ENCODE data around the gene MRAS.
"Not testable (repeated sequence)": the region's sequence is repeated elsewhere in the genome, so short reads cannot be mapped to it uniquely, and the experiment has no call there.

MRAS gene

GRCh38 chr3:138394156-138394555 lies 45.8 kb downstream of the MRAS start:
- no peak for DNase-seq

DNA sequence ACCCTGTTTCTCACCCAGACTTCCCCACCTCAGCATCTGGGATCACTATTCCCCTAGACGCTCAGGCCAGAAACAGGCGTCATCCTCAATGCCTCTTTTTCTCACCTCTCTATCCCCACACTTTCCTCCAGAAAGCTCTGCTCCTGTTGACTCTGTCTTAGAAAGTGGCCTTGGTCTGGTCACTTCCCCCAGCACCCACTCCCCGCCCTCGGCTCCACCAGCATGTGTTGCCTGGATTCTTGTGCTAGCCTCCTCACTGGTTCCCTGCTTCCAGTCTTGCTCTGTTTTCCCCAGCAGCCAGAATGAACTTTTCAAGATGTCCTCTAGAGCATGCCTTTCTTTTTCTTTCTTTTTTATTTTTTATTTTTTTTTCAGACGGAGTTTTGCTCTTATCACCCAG lies 46.3 kb downstream of the MRAS start:
- no peak for DNase-seq

GRCh38 chr3:138395865-138396751 lies 47.7 kb downstream of the MRAS start:
- no peak for DNase-seq

DNA sequence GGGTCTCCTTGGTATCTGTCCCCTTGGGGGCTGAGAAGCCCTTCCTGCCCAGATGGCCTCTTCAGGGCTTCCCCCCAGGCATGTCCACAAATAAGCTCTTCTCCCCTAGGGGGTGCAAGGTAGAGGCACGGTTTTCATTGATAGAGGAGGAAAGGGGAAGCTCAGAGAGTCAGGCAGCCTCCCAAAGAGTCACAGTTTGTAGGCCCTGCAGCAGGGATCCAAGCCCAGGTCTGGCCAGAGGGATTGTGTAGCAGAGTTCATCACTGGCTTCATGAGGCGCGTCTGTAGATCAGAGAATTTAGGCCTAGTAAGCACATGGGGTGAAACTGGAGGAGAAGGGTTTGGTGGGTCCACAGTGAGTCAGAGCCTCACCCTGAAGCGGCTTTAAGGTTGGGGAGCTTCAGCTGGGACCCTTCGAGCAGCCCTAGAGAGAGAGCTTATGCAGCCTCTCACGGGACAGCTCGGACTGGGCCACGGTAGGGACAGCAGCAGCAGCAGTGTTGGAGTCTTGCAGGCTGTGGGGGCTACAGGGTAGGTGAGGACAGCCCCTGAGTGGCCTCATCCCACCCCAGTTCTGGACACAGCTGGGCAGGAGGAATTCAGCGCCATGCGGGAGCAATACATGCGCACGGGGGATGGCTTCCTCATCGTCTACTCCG lies 48.5 kb downstream of the MRAS start:
- no peak for DNase-seq

DNA sequence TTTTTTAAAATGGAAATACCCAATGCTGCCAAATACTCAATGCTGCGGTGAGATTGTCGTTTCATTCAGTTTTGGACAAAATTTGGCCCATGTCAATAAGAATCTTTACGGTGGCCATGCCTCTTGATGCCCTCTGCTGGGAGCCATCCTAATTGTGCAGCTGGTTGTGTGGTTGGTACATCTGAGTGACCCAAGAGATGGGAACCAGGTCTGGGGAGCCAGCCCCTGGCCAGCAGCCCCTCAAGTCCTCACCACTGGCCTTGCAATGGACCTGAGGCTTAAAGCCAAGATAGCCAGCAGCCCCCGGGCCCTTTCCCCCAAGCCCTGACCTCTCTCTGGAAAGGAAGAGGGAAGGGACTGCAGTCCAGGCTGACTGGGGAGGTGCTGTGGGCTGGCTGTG lies 49.6 kb downstream of the MRAS start:
- no peak for DNase-seq

DNA sequence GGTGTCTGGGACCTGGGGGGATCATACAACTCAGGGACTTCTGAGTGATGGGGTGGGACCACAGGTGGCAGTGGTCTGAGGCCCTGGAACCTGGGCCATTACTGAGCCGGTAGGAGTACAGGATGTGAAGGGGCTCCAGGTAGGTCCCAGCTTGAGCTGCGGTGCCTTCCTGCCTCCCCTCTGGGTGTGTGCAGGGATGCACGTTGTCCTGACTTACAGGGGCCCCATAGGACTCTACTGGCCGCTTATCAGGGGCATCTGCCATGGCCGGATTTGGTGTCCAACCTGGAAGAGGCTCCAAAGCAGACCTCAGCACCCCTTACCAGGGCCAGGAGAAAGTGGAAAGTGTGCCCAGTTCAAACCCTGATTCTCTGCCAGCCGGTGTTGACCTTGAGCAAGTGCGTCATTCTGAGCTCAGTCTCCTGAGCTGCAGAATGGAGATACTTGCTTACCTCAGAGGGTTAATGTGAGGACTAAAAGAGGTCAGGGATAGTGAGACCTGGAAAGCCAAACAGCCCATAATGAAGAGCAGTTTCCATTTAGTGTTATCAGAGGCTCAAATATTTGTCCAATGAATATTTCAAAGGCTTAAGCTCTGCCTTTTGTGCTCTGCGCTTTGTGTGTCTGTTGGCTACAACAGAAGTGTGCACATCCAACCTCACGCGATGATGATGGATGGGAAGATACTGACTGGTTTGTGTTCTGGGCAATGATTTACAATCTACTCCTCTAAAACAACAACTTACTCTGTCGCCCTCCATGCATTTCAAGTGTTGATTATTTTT lies 50.6 kb downstream of the MRAS start:
- DNase-seq, result peak; percentile 55

DNA sequence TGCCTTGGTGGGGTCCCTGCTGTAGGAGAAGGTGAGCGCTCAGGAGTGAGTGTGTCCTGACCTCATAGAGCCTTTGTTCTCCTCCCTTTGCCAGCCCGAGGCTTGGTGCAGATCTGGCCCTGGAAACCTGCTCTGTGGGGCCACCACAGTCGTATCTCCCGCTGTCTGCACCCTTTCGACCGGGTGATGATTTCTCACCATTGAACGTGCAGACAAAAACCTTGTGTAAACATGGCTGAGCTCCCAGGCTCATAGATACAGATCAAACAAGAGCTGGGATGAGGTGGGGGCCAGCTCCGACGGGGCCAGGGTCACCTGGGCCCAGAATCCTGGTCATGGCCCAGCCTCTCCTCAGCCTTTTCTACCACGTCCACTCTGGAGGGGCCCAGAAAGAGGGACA lies 51.4 kb downstream of the MRAS start:
- DNase-seq, result peak; percentile 74

DNA sequence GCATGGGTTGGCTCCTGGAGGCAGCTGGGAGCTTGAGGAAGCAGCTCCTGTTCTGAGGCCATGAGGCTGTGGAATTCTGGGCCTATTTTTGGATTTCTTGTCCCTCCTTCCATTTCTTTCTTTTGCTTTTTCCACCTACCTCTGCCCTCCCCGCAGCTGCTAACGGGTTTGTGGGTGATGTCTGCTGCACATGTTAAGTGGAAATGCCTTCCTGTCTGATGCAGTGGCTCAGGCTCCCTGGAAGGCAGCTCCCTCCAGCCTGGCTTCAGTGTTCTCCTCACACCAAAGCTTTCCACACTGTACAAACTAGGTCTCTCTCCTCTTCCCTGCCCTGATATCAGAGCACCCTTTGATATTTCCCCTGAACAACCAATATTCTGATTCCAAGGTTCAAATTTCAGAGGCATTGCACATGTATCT lies 52.3 kb downstream of the MRAS start:
- DNase-seq, result peak; percentile 26

DNA sequence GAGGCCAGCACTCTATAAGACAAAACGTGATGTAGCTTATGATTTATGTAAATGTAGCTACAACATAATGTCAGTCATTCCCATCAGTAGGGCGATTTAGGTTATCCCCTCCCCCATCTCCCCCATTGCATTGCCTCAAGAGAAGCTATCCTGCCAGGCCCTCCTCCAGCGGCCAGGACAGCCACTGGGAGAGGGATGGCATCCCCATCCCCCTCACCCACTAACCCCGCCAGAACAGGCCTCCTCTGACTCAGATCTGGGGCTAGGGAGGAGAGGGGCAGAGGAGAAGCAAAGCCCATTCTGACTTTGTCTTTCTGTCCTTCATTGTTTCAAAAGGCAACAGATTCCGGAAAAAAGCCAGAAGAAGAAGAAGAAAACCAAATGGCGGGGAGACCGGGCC lies 53.5 kb downstream of the MRAS start:
- no peak for DNase-seq

GRCh38 chr3:138404121-138404520 lies 55.7 kb downstream of the MRAS start:
- DNase-seq, result no peak

DNA sequence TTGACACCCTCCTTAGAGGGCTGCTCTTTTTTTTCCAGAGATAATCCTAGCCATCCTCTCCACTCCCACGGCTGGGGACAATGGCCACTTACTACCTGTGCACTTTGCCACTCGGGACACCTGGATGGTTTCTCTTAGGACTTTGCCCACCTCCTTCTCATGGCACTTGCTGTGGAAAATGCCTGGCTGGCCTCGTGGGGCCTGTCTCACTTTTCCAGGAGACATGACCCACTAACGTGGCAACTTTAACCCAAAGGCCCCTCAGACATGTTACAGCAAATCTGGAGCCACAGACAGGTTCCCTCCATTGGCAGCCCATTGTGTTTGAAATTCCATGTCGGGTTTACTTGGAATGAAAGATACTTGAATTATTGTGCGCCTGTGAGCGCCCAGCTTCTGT lies 56.6 kb downstream of the MRAS start:
- no peak for DNase-seq

DNA sequence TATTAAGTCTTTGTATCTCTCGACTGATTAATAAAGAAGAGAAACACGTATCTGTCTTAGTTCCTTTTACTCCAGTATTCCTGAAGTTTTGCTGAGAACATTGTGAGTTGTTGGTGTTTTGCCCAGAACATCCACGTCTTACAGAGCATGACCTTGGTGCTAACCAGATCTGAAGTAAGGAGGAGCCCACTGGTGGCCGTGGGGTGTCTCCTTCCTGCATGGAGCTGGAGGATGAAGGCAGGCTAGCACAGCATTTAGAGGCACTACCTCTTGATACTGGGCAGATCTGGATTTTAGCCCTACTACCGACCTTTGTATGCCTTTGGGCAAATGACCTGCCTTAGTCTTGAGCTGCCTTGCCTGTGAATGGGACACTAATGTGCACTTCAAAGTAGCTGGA lies 57.1 kb downstream of the MRAS start:
- no peak for DNase-seq

GRCh38 chr3:138406606-138407005 lies 58.2 kb downstream of the MRAS start:
- DNase-seq, result no peak

DNA sequence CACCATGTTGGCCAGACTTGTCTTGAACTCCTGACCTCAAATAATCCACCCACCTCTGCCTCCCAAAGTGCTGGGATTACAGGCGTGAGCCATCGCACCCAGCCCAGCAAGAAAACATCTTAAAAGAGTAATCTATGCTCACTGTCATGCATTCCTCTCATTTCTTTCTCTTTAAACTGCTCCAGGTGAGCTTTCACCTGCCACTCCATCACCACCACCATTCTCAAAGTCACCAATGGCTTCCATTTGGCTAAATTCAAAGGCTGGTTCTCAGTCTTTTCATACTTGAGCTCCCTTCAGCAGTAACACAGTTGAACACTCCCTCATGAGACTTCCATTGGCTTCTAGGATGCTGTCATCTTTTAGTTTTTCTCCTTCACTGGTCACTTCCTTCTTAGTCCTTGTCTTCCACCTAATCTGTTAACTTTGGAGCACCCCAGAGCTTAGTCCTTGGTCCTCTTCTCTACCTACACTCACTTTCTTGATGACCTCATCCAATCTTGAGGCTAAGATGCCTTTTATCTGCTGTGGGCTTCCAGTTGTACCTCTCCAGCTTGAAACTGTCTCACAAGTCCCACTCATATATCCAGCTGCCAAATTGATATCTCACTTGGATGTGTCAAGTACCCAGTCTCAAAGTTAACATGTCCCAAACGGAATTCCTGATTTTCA lies 59.0 kb downstream of the MRAS start:
- DNase-seq, result no peak

- no peak for DNase-seq
These were observed 60.6 kb downstream of the MRAS start for GRCh38 chr3:138408751-138409570.

DNA sequence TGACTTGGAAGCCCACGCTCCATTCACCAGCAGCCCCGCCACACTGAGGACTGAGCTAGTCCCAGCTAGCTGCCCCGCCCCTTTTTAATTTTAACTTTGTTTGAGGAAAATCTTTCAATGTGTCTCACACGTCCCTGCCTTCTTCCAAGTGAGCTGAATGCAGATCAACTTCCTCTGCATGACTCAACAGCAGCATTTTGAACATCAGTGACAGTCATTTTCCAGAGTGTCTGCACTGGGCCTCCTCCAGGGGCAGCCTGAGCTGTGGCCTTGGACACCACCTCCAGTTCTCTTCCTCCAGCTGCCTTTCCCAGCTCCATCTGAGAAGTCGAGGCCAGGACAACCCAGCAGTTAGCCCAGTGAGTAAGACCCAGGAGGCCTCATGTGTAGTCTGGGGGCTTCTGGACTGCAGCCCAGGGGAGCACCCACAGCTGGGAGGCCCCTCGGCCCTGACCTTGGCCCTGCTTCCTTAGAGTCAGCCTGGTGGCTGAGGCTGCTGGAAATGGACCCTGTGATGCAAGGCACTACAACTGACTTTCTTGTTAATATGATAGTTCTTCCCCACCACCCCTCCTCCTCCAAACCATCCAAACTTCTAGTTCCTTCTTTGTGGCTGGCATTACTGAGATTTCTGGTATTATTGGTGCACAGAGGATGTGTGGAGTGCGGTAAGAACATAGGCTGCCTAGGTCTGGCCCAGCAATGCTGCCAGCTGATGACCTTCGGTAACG lies 64.6 kb downstream of the MRAS start:
- no peak for DNase-seq

- DNase-seq, result not testable (repeated sequence)
These were observed 67.9 kb downstream of the MRAS start for GRCh38 chr3:138416236-138416635.

DNA sequence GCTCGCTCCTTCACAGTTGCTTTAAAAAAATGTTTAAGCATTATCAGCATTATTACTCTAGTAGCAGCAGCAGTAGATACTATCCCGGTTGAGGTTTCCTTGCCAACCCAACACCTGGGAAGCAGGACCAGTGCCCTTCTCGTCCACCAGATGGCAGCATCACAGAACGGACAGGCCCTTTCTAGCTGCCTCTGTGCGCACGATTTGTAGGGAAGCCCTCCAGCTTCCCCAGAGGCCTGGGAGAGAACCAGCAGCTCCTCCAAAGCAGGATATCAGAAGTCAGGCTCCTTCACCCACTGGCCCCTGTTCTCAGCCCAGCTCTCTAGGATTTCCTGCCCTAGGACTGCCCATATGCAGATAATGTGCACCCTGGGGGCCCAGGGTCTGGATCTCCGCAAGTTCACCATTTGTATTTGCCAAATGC lies 69.2 kb downstream of the MRAS start:
- DNase-seq, result peak; percentile 77

DNA sequence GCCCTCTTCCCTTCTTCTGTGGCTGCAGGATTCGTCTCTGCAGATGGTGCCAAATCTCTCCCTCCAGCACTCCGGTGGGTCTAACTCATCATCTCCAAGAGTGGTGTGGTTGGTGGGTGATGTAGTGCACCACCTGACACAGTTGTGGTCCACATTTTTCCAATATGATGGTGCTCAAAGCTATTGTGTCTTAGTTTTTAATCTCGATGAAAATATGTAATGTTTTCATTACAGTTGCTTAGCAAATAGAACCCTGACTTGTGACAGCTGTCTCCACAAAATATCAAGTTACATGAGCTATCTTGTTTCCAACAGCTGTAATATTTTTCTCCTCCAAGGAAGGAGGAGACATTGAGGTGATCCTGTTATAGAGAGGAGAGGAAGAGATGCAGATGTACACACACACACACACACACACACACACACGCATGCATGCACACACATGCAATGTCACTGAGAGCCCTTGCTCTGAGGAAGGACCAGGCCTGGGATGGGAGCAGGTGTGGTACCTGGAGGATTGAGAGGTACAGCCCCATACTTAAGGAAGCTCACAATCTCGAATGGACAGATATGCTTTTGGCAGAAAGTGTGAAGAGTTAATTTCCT lies 70.3 kb downstream of the MRAS start:
- DNase-seq, result peak; percentile 3

GRCh38 chr3:138423316-138423715 lies 74.9 kb downstream of the MRAS start:
- DNase-seq, result no peak

DNA sequence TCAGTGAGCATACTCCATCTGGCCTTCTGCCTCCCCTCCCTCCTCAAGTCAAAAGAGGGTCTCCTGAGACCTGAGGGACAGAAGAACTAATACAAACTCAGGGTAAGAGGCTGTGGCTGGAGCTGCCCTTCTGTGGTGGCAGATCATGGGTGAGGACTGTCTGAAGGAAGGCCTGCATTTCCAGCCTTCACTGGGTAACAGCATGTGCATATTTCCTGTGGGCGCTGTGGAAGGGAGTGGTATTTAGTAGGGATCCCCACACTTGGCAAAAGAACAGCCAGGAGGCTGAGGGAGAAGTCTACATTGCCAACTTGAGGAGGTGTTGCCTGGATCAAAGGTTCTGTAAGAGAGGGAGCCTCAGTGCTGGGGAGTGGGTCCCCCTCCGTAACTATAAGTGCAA lies 75.9 kb downstream of the MRAS start:
- no peak for DNase-seq

Data from NCI-H1092 treated with DMSO at 0.1 percent for 48 hours (cell line).